ENCODE measurements around the gene SLC35F6. TPM values are rescaled to one million over a fixed set of nuclear protein-coding genes. Genes with fewer than 3 reads are reported as not detected.

The SLC35F6 gene
- total RNA-seq: 12.4 TPM

- peak; percentile 55 for DNase-seq
These were observed at the start of gene SLC35F6 for GRCh38 chr2:26764078-26764887. SLC35F6 (plus strand) TSS chr2:26764284; CDS start chr2:26764350, 66 bp downstream.

- no peak for DNase-seq
These were observed 48.4 kb upstream of the SLC35F6 start for GRCh38 chr2:26715528-26716270.

GRCh38 chr2:26716340-26716739 lies 47.7 kb upstream of the SLC35F6 start:
- DNase-seq: no peak

- DNase-seq: no peak
These were observed 47.3 kb upstream of the SLC35F6 start for GRCh38 chr2:26716769-26717168.

GRCh38 chr2:26717362-26717761 lies 46.7 kb upstream of the SLC35F6 start:
- DNase-seq: no peak

GRCh38 chr2:26718949-26719686 lies 45.0 kb upstream of the SLC35F6 start:
- DNase-seq: no peak

GRCh38 chr2:26720322-26721114 lies 43.6 kb upstream of the SLC35F6 start:
- DNase-seq: peak; percentile 29

- no peak for DNase-seq
These were observed 42.7 kb upstream of the SLC35F6 start for GRCh38 chr2:26721115-26722032.

GRCh38 chr2:26722328-26722727 lies 41.8 kb upstream of the SLC35F6 start:
- DNase-seq: no peak

GRCh38 chr2:26722911-26723310 lies 41.2 kb upstream of the SLC35F6 start:
- DNase-seq: no peak

- DNase-seq: no peak
These were observed 40.6 kb upstream of the SLC35F6 start for GRCh38 chr2:26723475-26723874.

GRCh38 chr2:26723991-26724750 lies 39.9 kb upstream of the SLC35F6 start:
- DNase-seq: no peak

GRCh38 chr2:26724784-26725520 lies 39.1 kb upstream of the SLC35F6 start:
- DNase-seq: no peak

- no peak for DNase-seq
These were observed 38.6 kb upstream of the SLC35F6 start for GRCh38 chr2:26725521-26725820.

- DNase-seq: no peak
These were observed 37.9 kb upstream of the SLC35F6 start for GRCh38 chr2:26726228-26726627.

- DNase-seq: no peak
These were observed 36.2 kb upstream of the SLC35F6 start for GRCh38 chr2:26727641-26728561.

- DNase-seq: no peak
These were observed 34.8 kb upstream of the SLC35F6 start for GRCh38 chr2:26729311-26729710.

- DNase-seq: no peak
These were observed 33.3 kb upstream of the SLC35F6 start for GRCh38 chr2:26730549-26731344.
